Urothelium cell line (cell line): ENCODE measurements around the gene GALNT4.

ENCODE experiments used
- DNase-seq: peaks from one replicate; pipeline ENCODE4 v3.0.0; 2011; ENCODE audit warnings: low spot score, mixed read lengths
- FAIRE-seq: peaks from 2 replicates; lab custom pipeline; 2011; peaks lifted over from hg19 to GRCh38; lab: Jason Lieb, UNC

Gene GALNT4

DNA sequence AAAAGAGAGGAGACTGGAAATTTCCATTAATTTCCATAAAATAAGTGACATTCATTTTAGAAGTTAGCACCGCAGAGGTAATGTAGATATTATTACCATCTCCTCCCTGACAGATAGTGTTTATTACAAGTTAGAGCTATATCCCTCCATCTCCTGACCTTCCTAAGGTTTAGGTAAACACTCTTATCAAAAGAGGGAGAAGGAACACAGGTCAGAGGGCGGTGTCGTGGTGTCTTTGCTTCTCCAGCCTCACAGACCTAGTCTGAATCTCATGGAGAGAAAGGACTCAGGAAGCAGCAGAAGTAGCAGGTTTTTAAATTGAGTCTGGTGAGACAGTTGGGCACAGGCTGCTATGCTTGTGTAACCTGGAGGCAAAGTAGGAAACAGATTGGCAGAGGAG is 12.8 kb upstream of the GALNT4 start:
- no peak for FAIRE-seq
- no peak for DNase-seq

DNA sequence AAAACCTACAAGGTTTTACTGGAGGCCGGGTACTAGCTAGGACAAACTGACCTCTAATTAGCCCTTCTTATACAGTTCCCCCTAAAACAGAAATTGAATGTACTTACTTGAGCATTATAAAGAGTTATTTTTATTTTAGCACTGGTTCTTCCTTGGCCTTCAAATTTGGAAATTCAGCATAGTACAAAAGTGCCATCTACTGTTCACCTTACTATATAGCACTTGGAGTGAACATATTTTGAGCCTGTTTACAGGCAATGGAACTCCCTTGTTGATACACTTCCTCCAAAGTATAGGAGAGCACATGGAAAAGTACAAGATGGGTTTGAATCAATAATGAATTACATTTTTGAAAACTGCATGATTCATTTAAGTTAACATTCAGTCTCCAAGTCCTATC is 5.1 kb upstream of the GALNT4 start:
- no peak for FAIRE-seq
- DNase-seq: peak; percentile 32

DNA sequence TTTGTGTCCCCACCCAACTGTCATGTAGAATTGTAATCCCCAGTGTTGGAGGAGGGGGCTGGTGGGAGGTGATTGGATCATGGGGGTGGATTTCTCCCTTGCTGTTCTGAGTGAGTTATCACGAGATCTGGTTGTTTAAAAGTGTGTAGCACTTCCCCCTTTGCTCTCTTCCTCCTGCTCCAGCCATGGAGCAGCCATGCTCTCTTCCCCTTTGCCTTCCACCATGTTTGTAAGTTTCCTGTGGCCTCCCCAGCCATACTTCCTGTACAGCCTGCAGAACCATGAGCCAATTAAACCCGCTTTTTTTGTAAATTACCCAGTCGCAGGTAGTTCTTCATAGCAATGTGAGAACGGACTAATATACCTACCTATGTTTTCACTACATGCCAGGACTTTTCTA is 3.8 kb upstream of the GALNT4 start:
- no peak for FAIRE-seq

DNA sequence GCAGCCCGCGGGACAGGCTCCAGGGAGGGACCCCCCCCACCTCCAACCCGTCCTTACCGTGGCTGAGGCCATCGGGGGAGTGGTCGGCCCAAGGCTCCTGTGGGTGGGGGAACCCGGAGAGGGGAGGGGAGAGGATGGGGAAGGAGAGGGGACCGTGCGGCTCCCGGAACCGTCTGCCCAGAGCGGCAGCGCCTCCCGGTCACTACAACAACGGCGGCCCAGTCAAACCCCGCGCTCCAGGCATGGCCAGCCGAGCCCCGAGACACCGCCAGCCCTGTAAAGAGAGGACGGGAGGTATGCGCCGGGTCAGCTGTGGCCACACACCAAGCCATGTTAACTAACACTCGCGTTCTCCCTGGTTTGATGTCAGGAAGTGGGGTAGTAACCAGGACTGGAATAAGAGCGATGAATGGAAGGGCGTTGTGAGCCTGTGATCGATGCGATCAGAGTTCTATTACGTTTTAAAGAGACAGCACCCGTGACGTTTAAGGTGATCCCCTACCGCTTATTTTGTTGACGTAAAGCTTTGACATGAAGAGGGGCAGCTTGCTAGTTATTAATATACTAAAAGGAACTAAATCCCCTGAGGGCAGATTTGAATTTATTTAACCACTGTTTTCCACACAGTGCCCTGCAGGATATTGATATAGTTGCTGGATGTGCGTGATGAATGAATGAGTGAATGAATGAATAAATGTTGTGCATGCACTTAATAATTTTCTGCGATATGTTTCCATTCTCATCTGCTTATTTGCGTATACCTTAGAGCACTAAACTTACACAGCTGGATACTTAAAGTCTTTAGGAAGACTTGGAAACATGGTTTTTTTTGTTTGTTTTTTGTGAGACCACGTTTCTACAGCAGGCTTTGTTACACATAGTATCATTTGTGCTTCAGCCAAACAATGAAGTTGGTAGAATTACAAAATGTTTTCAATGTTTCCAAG is 1.5 kb upstream of the GALNT4 start, which contains the start of gene POC1B:
TSS of gene POC1B (minus strand) at position 224 of the 947 bp plus-strand sequence. CDS start at position 72, 152 bp downstream.
- DNase-seq (peak; percentile 76), FAIRE-seq (no peak)

More for the DNA sequence above, 3.8 kb upstream of the GALNT4 start:
- no peak for DNase-seq

DNA sequence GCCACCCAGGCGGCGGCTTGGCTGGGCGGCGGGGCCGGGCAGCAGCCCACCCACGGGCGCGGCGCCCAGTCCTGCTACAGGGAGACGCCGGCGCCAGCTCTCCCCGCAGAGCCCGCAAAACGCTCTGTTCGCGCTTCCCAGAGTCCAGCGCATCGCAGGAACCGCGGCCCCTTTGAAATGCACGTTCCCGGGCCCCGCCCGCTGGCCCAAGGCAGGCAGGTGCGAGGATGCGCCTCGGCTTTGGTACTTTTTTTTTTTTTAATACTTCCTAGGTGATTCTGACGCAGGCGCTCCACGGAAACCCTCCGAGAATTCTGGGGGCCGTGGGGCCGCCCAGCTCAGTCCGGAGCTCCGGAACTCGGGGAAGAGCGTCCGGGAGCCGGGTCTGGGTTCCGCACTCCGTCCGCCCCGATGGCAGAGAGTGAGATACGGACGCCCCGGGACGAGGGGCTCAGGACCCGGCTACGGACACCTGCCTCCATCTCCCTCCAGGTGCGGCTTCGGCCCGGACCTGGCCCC is 768 bp upstream of the GALNT4 start:
- FAIRE-seq: no peak
- peak; percentile 16 for DNase-seq

DNA sequence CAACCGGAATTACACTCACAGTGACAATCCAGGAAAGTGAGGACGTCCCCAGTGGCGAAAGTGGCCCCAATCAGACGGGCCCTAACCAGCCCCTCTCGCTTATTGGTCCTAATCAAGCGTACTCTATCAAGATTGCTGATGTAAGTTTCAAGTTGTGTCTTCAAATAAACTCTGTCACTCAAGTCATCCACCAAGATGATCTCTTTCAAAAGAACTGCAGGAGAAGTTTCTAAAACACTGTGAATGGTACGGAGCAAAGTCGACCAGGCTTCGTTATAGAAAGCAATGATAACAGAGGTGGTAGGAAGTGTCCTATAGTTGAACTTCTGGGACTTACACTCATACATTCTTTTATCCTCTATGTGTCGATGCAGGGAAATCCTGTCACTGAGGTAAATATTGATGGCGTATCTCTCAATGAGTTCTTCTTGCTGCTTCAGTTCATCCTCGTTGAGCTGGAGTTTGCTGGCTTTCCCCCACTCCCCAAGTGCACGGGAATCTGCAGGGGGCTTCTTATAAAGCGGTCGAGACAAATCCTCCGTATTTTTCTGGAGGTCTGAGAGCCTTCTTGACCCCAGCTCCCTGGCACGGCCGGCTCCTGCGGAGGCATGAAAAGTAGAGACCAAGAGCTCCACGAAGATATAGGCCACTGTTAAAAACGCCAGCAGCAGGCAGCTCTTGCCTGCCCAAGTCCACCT is 604 bp downstream of the GALNT4 start:
- DNase-seq: no peak
- no peak for FAIRE-seq

DNA sequence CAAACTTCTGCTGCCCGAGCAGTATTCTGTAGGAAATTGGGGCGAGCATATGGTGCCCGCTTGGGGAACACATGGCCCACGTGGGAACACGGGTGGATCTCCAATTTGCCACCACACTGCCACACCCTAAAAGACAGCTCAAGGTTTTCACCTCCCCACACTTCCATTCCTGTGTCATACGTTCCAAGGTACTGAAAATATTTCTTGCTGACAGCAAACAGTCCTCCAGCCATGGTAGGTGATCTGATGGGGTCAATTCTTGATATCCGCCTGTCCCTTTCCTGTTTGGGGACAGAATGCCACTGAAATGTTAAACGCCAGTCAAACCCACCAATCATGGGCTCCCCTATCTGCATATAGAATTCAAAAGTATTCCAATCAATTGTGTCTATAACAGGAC is 1.2 kb downstream of the GALNT4 start:
- no peak for DNase-seq
- no peak for FAIRE-seq

DNA sequence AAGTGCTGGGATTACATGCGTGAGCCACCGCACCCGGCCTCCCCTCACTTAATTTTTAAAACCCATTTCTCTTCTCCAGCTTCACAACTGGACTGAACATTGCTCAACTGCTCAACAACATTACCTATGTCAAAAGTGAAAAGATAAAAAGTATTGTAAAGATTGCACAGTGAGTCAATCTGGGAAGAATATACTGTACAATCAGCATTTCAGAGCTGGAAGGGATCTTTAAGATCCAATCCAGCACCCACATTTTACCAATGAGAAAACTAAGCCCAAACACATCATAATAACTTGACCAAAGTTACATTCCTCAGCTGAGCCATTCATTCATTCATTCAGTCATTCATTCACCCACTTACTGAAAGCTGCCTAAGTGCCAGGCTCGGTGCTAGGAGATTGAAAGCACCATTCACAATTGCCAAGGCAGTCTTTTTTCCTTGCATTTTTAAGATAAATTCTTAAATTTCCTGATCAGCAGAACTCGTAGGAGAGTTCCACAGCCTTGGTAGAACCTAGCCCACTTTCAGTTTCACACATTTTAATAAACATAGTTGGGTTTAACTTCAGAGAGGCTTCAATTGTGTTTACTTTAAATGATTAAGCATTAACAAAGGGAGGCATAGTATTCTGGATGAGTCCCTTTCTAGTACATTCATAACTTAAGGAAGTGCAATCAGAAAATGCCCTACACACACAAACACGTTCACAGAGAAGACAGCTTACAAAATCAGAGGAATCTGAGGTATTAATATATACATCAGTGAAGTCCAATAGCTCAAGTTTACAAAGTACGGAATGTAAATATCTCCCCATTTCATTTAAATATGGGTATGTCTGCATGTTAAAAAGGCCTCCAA is 3.0 kb downstream of the GALNT4 start:
- FAIRE-seq: no peak
- DNase-seq: no peak

DNA sequence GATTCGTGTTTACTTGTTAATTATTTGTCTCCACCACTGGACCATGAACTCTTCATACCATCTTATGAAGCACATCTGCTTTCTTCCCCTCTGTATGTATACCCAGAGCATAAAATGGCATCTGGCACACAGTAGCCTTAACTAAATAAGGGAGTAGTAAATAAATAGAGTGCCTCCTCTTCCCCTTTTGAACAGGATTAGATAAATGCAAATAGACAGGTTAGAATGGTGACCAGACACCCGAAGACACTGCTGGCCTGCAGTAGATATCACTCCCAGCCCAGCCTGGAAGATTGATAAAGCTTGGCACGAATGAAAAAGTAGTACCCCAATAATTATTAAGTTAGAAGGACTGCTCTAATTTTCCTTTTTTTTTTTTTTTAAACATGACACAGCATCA is 6.9 kb downstream of the GALNT4 start:
- FAIRE-seq (no peak), DNase-seq (no peak)

DNA sequence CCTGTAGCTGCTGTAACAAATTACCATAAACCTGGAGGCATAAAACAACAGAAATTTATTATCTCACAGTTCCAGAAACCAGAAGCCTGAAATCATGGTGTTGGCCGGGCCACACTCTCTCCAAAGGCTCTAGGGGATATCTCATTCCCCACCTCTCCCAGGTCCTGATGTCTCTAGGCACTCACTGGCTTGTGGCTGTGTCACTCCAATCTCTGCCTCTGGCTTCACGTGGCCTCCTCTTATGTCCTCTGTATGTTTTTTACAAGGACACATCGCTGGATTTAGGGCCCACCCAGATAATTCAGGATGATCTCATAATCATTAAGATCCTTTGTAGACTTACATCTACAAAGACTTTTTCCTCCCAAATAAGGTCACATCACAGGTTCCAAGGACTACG is 8.0 kb downstream of the GALNT4 start:
- FAIRE-seq (no peak), DNase-seq (no peak)

DNA sequence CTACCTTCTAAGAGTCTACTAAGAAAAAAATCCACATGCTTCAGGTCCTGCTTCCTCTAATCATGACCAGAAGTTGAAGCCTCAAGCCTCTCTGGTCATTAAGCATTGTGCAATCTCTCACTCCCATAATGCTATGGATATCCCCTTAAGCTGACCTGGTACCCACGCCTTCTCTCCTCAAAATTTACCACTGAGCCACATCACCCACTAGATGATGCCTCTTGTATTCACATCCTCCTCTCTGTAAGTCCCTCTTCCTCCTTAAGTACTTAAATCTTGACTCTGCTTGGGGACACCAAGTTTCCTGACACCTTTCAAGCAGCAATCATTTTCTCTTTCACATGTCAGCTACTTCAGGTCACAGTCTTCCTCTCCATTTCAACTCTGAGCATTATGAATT is 9.8 kb downstream of the GALNT4 start:
- DNase-seq: no peak
- no peak for FAIRE-seq

DNA sequence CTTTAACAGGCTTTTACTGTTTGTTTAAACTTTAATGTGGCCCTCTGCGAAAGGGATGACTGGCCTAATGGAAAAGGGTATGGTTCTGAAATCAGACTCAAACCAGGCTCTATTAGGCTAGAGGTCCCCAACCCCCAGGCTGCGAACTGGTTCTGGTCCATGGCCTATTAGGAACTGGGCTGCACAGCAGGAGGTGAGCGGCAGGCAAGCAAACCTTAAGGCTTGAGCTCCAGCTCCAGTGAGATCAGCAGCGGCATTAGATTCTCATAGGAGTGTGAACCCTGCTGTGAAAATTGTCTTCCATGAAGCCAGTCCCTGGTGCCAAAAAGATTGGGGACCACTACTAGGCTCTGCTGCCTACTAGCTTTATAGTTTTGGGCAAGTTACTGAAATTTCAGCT is 11.1 kb downstream of the GALNT4 start:
- no peak for DNase-seq
- FAIRE-seq: no peak

DNA sequence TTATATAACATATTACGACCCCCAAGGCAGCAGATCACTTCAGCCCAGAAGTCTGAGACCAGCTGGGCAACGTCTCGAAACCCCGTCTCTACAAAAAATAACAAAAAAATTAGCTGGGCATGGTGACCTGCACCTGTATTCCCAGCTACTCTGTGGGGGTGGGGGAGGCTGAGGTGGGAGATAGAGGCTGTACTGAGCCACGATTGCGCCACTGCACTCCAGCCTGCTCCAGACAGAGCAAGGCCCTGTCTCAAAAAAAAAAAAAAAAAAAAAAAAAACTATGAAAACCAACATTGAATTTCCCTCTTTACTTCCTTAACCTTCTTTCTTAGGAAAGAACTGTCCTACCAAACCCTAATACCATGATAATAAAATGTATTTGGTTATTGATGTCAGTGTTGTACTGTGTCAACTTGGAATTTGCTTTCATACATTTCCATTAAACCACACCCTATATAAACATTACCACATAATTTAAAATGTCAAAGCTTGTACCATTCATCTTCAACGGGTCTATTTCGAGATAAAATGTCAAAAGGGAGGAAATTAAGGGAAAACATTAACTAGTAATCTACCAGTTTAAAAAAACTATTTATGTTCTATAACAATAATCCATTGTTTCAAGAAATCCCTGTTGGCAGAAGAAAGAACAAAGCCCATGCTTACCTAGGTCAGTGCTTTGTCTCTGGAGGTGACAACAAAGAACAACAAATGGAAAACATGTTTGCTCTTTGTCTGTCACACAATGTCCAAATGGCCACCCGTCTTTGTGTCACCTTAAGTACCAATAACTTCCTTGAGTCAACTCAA is 17.4 kb downstream of the GALNT4 start:
- no peak for FAIRE-seq
- no peak for DNase-seq

DNA sequence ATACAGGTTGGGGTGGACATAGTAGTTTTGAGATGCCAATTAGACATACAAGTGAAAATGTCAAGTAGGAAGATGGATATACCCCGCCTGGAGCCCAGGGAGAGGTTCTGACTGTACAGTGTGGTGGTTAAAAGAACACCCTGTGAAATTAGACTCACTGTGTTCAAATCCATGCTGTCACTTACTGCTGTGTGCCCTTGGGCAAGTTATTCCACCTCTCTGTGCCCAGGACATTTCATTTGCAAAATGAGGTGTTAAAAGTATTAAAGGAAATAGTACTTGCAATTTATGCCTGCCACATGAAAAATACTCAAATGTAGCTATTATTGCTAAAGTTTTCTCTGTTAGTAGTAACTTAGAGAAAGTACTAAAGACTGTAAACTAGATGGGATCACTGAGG is 18.5 kb downstream of the GALNT4 start:
- FAIRE-seq: no peak

DNA sequence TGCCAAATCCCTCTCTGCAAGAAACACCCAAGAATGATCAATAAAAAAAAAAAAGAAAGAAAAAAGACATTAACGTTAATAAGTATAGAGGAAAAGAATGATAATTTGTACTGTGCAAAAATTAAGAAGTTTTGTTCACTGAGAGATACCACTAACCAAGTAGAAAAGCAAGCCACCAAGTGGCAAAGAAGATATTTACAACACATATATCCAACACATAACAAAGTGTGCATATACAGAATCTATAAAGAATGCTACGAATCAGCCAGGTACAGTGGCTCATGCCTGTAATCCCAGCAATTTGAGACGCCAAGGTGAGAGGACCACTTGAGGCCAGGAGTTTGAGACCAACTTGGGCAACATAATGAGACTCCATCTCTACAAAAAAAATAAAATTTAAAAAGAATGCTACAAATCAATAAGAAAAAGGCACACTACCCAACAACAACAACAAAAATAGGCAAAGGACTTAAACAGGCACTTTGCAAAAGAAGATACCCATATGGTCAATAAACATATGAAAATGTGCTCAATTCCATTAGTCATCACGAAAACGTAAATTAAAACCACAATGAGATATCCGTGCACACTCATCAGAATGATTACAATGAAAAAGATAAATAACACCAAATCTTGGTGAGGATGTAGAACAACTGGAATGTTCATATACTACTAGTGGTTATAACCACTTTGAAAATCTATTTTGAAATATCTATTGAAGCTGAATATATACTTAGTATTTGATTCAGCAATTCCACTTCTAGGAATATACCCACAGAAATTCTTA is 19.8 kb downstream of the GALNT4 start:
- DNase-seq (no peak), FAIRE-seq (no peak)

More for the DNA sequence above, 18.5 kb downstream of the GALNT4 start:
- no peak for DNase-seq

DNA sequence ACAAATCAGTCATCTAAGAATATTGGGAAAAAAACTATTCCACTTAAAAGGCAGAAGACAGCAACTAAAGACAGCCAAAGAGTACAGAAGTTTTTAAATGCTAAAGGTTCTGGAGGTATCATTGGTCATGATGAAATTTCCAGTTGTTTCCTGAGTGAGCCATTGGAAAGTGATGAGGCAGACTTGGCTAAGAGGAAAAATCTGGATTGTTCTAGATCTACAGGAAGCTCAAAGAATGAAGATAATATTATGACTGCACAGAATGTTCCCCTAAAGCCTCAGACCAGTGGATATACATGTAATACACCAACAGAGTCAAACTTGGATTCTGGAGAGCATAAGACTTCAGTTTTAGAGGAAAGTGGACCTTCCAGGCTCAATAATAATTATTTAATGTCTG is 22.8 kb downstream of the GALNT4 start:
- DNase-seq (no peak), FAIRE-seq (no peak)

DNA sequence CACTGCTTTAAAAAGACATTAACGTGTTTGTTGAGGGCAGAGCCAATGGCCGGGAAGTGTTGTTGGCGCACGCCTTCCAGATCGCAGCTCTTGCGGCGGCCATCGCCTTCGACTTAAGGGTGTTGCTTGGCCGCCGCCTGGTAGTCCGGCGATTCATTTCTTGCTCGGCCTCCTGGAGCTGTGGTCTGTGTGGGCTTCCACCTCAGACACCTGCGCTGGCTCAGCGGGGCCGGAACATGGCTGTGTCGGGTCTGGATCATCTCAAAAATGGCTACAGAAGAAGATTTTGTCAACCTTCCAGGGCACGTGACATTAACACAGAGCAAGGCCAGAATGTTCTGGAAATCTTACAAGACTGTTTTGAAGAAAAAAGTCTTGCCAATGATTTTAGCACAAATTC is 24.7 kb downstream of the GALNT4 start:
- DNase-seq (no peak), FAIRE-seq (no peak)

DNA sequence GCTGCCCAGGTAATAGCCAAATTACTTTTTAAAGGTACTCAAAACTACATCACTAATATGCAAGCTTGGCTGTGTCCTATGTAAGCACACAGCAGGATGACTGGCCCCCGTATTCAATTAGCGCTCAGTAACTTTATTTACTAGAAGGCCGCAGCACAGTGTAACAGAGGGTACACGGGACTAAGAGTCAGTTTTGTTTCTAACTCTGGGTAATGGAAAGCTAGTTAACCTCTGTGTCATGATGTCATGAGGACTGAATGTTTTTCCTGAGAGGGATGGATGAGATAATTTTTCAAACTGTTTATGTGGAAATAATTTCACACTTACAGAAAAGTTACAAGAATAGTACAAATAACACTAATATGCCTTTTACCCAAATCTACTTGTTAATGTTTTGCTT is 27.1 kb downstream of the GALNT4 start:
- DNase-seq (no peak), FAIRE-seq (no peak)

DNA sequence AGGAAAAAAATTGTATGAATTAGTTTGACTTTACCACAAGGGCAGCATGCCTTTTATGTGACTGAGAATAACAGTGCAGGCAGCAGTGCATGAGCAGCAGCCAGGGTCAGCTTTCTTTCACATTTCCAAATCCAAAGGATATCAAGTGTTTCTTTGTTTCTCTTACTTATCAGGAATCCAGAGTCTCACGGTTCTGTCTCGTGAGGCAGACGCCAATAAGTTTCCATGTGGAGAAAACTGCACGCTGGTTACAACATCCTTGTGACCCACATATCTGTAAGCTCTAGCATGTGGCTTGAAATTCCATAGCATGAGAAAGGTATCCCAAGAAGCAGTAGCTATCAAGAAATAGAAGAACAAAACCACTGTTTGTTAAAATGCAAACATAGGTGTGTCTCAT is 27.6 kb downstream of the GALNT4 start:
- no peak for FAIRE-seq

More for the DNA sequence above, 27.6 kb downstream of the GALNT4 start:
- no peak for DNase-seq
